RWPE1 (cell line): ENCODE measurements around the gene MYH10.
A peak's percentile ranks its signal among the peaks of the same experiment; 100 is the strongest.

Source experiments
- CTCF ChIA-PET: fragments of 350-600 bp; sonication (Branson Sonifier 250); formaldehyde crosslinking; extraction: SDS; loops from one replicate; lab custom pipeline; 2021; lab: Yijun Ruan, JAX
- POLR2A ChIA-PET: fragments of 400-600 bp; formaldehyde crosslinking; extraction: SDS; loops from one replicate; lab custom pipeline; 2020; ENCODE audit warnings: antibody characterized with exemption; ENCODE audit not compliant: low non-redundant PET; lab: Yijun Ruan, JAX
- DNase-seq: peaks from one replicate; pipeline ENCODE4 v3.0.0; 2012; ENCODE audit warnings: low spot score
- H3K27ac ChIP-seq: fragments of 450-650 bp; 2 replicates; pipeline ENCODE4 v1.5.1; 2017
- TF ChIP-seq, protein P1 (sequence below): fragments of 450-650 bp; conservative IDR thresholded peaks from 2 replicates; pipeline ENCODE4 v1.5.1; 2017; ENCODE audit warnings: low read depth, mild to moderate bottlenecking

MYH10 gene

DNA sequence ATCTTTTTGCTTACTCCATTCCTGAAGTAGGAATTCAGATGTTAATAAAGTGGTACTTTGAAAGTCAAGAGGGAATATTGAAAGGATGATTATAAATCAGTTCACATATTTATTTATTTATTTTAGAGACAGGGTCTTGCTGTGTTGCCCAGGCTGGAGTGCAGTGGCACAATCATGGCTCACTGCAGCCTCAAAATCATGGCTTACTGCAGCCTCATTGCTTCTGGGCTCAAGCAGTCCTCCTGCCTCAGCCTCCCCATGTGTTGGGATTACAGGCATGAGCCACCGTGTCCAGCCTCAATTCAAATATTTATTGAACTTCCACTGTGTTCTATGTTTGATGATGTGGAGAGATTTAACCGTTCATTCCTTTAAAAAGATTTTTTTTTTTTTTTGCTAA, 188.2 kb downstream of the MYH10 start:
- no peak for DNase-seq
- ChIA-PET CTCF (no interaction called here), POLR2A (no interaction called here)
- H3K27ac ChIP-seq: no peak overlapping the region
- TF ChIP-seq, protein P1, sequence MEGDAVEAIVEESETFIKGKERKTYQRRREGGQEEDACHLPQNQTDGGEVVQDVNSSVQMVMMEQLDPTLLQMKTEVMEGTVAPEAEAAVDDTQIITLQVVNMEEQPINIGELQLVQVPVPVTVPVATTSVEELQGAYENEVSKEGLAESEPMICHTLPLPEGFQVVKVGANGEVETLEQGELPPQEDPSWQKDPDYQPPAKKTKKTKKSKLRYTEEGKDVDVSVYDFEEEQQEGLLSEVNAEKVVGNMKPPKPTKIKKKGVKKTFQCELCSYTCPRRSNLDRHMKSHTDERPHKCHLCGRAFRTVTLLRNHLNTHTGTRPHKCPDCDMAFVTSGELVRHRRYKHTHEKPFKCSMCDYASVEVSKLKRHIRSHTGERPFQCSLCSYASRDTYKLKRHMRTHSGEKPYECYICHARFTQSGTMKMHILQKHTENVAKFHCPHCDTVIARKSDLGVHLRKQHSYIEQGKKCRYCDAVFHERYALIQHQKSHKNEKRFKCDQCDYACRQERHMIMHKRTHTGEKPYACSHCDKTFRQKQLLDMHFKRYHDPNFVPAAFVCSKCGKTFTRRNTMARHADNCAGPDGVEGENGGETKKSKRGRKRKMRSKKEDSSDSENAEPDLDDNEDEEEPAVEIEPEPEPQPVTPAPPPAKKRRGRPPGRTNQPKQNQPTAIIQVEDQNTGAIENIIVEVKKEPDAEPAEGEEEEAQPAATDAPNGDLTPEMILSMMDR: no peak

DNA sequence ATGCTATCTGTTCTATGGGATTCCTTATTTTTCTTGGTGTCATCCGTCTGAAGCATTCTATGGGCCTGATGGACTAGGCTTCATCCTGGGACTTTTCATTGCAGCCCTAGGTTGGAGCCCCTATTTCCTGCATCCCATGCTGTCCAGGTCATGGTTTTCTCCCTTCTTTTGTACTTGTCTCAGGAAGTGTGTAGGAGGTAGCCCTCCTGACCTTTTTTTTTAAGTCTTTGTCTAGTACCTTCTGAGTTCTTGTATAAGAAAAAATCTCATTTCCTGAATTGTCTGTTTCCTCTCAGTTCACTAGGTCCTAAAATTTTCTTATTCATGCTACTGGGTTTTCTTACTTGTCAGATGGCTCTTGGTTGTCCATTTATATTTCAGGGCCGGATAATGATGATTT, 188.8 kb downstream of the MYH10 start:
- CTCF ChIA-PET: no interaction called here
- no peak for DNase-seq
- POLR2A ChIA-PET: no interaction called here
- no peak overlapping the region for H3K27ac ChIP-seq
- TF ChIP-seq, protein P1: no peak

GRCh38 chr17:8439681-8440080, 190.8 kb downstream of the MYH10 start:
- POLR2A ChIA-PET: no interaction called here

DNA sequence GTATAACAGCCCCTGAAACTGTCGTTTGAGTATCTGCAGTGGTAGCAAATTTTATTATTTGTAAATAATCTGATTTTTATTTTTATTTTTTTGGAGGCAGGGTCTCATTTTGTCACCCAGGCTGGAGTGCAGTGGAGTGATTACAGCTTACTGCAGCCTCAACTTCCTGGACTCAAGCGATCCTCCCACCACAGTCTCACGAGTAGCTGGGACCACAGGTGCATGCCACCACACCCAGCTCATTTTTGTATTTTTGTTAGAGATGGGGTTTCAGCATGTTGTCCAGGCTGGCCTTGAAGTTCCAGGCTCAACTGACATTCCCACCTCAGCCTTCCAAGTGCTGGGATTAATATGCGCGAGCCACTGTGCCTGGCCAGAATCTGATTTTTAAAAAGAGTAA, 192.1 kb downstream of the MYH10 start:
- ChIA-PET CTCF (interaction anchor here (0.6 kb wide), 1 partner anchor 283 kb away, joined by 3 read pairs; no protein-coding TSS in a partner anchor), POLR2A (interaction anchor here (0.6 kb wide), 1 partner anchor 55 kb away, joined by 4 read pairs; no protein-coding TSS in a partner anchor)

More at GRCh38 chr17:8439681-8440080, 190.8 kb downstream of the MYH10 start:
- TF ChIP-seq, protein P1: no peak
- CTCF ChIA-PET: interaction anchor here (0.6 kb wide), 2 partner anchors 29 to 43 kb away, joined by 3 to 4 read pairs; no protein-coding TSS in a partner anchor
- no peak overlapping the region for H3K27ac ChIP-seq
- DNase-seq: no peak

GRCh38 chr17:8436844-8437171, 193.7 kb downstream of the MYH10 start:
- POLR2A ChIA-PET: interaction anchor here (0.6 to 1.3 kb wide), 2 partner anchors 53 to 296 kb away, joined by 3 to 7 read pairs; no protein-coding TSS in a partner anchor
- TF ChIP-seq, protein P1: no peak
- no peak for DNase-seq
- H3K27ac ChIP-seq: no peak overlapping the region
- CTCF ChIA-PET: interaction anchor here (0.7 to 1.1 kb wide), 3 partner anchors 27 to 1214 kb away, joined by 3 read pairs; no protein-coding TSS in a partner anchor

More for the DNA sequence above, 192.1 kb downstream of the MYH10 start:
- no peak overlapping the region for H3K27ac ChIP-seq
- TF ChIP-seq, protein P1: no peak
- DNase-seq: no peak

- TF ChIP-seq, protein P1: no peak
- POLR2A ChIA-PET: interaction anchor here (1.0 to 1.3 kb wide), 3 partner anchors 51 to 53 kb away, joined by 3 to 10 read pairs (median 5); no protein-coding TSS in a partner anchor
- DNase-seq: peak; percentile 67
- peak overlapping the region; percentile 92 for H3K27ac ChIP-seq
- CTCF ChIA-PET: interaction anchor here (0.7 to 0.8 kb wide), 2 partner anchors 28 to 1215 kb away, joined by 3 read pairs; no protein-coding TSS in a partner anchor
These were observed 194.2 kb downstream of the MYH10 start for GRCh38 chr17:8436169-8436843.
